ENCODE measurements around the gene NPC1L1. TPM values are rescaled to one million over a fixed set of nuclear protein-coding genes. Genes with fewer than 3 reads are reported as not detected.

NPC1L1 gene
- total RNA-seq, 1 experiment from 2014 or later: 6.5 TPM

DNA sequence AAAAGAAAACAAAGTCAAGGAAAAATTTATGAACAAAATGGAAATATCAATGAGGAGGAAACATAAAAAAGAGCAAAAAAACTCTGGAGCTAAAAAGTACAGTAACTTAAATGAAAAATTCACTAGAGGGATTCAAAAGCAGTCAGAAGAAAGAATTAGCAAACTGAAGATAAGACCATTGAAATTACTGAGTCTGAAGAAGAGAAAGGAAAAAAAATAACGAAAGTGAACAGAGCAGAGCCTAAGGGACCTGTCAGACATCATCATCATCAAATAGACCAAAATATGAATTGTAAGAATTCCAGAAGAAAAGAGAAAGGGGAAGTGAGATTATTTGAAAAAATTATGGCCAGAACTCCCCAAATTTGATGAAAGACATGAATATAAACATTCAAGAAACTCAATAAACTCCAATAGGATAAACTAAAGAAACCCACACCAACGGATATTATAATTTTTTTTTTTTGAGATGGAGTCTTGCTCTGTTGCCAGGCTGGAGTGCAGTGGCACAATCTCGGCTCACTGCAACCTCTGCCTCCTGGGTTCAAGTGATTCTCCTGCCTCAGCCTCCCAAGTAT lies 16.2 kb downstream of the NPC1L1 start:
- Histone ChIP-seq H3K9me3 (0 out of 2 replicates have a peak, but pooled peaks cover 16% of the 10 kb centered on the region), H3K36me3 (ENCODE audit: control insufficient read depth, insufficient read depth, low read length) (no peaks in the 10 kb centered on the region; the same call in 1 of the 2 replicates), H3K4me1 (no peaks in the 10 kb centered on the region), H3K4me3 (ENCODE audit: low read depth, low read length) (no peak overlapping the region), H3K27me3 (replicated peaks; ENCODE audit: control insufficient read depth, insufficient read depth, low read length) (no peaks in the 10 kb centered on the region)
- no peak overlapping the region for H3K4me3 Mint-ChIP-seq (ENCODE audit: unreplicated experiment)
- CTCF ChIA-PET: no interaction called here
- BruUV-seq (replicated peaks): no TSS peak
- no peak for DNase-seq
- H3K27me3 Mint-ChIP-seq (ENCODE audit: insufficient read depth, unreplicated experiment): no peaks in the 10 kb centered on the region
- no peak for TF ChIP-seq CTCF (IDR thresholded peaks at IDR 0.05; ENCODE audit: insufficient read depth in 1 of 2, low read depth in 1 of 2, low read length in 1 of 2, severe bottlenecking in 1 of 2, unreplicated experiment in 1 of 2)
- H3K36me3 Mint-ChIP-seq (ENCODE audit: insufficient read depth, unreplicated experiment): no peaks in the 10 kb centered on the region
- intact Hi-C loops (cut with micrococcal nuclease; ENCODE audit: unreplicated experiment): no loop called here
- POLR2A ChIA-PET: no interaction called here
- H3K9me3 Mint-ChIP-seq (ENCODE audit: unreplicated experiment): peaks cover 10% of the 10 kb centered on the region
- H3K27ac Mint-ChIP-seq (ENCODE audit: unreplicated experiment): no peak overlapping the region
- H3K4me1 Mint-ChIP-seq (ENCODE audit: low read depth, unreplicated experiment): no peaks in the 10 kb centered on the region

DNA sequence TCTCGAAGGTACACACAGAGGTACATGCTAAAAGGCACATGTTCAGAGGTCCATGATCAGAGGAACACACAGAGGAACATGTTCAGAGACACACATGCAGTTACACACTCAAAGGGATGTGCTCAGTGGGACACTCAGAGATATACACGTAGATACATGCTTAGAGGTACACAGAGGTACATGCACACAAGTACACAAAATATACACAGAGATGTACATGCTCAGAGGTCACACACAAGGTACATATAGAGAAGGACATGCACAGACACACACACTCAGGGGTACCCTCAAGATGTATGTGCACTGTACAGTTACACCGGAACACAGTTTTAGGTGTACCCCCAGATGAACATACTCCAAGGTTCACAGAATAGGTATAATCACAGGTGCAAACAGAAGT lies 18.8 kb downstream of the NPC1L1 start:
- TF ChIP-seq CTCF (IDR thresholded peaks at IDR 0.05; ENCODE audit: insufficient read depth in 1 of 2, low read depth in 1 of 2, low read length in 1 of 2, severe bottlenecking in 1 of 2, unreplicated experiment in 1 of 2): no peak
- BruUV-seq (replicated peaks): no TSS peak
- Mint-ChIP-seq H3K27me3 (ENCODE audit: insufficient read depth, unreplicated experiment) (no peaks in the 10 kb centered on the region), H3K9me3 (ENCODE audit: unreplicated experiment) (peaks cover 10% of the 10 kb centered on the region), H3K27ac (ENCODE audit: unreplicated experiment) (no peak overlapping the region), H3K36me3 (ENCODE audit: insufficient read depth, unreplicated experiment) (no peaks in the 10 kb centered on the region), H3K4me3 (ENCODE audit: unreplicated experiment) (no peak overlapping the region), H3K4me1 (ENCODE audit: low read depth, unreplicated experiment) (no peaks in the 10 kb centered on the region)
- no peak for DNase-seq
- Histone ChIP-seq H3K27me3 (replicated peaks; ENCODE audit: control insufficient read depth, insufficient read depth, low read length) (no peaks in the 10 kb centered on the region), H3K9me3 (0 out of 2 replicates have a peak, but pooled peaks cover 16% of the 10 kb centered on the region), H3K36me3 (ENCODE audit: control insufficient read depth, insufficient read depth, low read length) (no peaks in the 10 kb centered on the region; the same call in 1 of the 2 replicates), H3K4me1 (no peaks in the 10 kb centered on the region), H3K4me3 (ENCODE audit: low read depth, low read length) (no peak overlapping the region)
- intact Hi-C loops (cut with micrococcal nuclease; ENCODE audit: unreplicated experiment): no loop called here
- ChIA-PET CTCF (no interaction called here), POLR2A (no interaction called here)

DNA sequence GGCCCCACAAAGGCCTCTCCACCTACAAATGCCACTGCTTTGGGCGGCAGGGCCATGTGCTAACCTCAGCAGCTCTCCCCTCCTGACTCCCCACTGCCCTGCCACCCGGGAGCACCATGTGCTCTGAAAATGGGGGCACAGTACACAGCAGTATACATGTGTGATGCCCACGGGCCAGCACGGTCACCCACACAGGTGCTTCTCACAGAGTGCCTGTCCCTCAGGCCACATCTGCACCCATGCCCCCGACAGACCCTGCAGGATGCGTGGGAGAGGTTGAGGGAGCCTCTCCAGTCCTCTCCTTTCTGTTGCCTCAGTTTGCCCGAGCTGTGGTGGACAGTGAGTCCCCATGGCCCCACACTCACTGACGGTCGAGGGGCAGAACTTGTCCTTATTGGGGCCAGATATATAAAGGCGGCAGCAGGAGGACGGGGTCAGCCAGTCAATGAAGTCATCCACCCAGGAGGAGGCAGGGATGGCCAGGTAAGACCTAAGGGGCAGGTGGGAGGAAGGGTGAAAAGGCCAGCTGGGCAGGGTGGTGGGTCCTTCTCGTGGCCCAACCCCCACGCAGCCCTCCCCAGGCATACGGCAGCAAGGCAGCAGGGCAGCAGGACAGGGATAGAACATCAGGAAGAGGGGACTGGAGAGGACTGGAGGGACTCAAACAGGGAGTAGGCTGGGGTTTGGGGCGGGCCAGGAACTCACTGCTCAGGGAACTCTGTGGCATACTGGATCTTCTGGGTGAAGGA lies 19.6 kb downstream of the NPC1L1 start:
- no peak for TF ChIP-seq CTCF (IDR thresholded peaks at IDR 0.05; ENCODE audit: insufficient read depth in 1 of 2, low read depth in 1 of 2, low read length in 1 of 2, severe bottlenecking in 1 of 2, unreplicated experiment in 1 of 2)
- no peaks in the 10 kb centered on the region for H3K4me1 Mint-ChIP-seq (ENCODE audit: low read depth, unreplicated experiment)
- no peak overlapping the region for H3K27ac Mint-ChIP-seq (ENCODE audit: unreplicated experiment)
- intact Hi-C loops (cut with micrococcal nuclease; ENCODE audit: unreplicated experiment): no loop called here
- ChIA-PET POLR2A (no interaction called here), CTCF (no interaction called here)
- Histone ChIP-seq H3K9me3 (0 out of 2 replicates have a peak, but pooled peaks cover 16% of the 10 kb centered on the region), H3K36me3 (ENCODE audit: control insufficient read depth, insufficient read depth, low read length) (peaks cover 1% of the 10 kb centered on the region; the same call in 1 of the 2 replicates), H3K27me3 (replicated peaks; ENCODE audit: control insufficient read depth, insufficient read depth, low read length) (no peaks in the 10 kb centered on the region), H3K4me3 (ENCODE audit: low read depth, low read length) (no peak overlapping the region), H3K4me1 (no peaks in the 10 kb centered on the region)
- no peaks in the 10 kb centered on the region for H3K36me3 Mint-ChIP-seq (ENCODE audit: insufficient read depth, unreplicated experiment)
- BruUV-seq (replicated peaks): no TSS peak
- no peaks in the 10 kb centered on the region for H3K27me3 Mint-ChIP-seq (ENCODE audit: insufficient read depth, unreplicated experiment)
- no peak for DNase-seq
- H3K4me3 Mint-ChIP-seq (ENCODE audit: unreplicated experiment): no peak overlapping the region
- peaks cover 10% of the 10 kb centered on the region for H3K9me3 Mint-ChIP-seq (ENCODE audit: unreplicated experiment)

All from Caco-2 (cell line).